IMR-90 (cell line): Measurements from ENCODE around the gene KRT74.

Experiments used
- CEBPB ChIP-seq: IDR thresholded peaks from 2 replicates; pipeline ENCODE4 v1.6.1; 2012; ENCODE audit warnings: low read depth, low read length, improper control_type of control experiment
- CTCF ChIP-seq: conservative IDR thresholded peaks from 2 replicates; pipeline ENCODE4 v1.5.1; 2012; ENCODE audit warnings: mild to moderate bottlenecking, low read depth, low read length, improper control_type of control experiment
- MXI1 ChIP-seq: IDR thresholded peaks from 2 replicates; pipeline ENCODE4 v1.6.1; 2012; ENCODE audit warnings: low read depth, mild to moderate bottlenecking, low read length, moderate library complexity, borderline replicate concordance
- POLR2A ChIP-seq: IDR thresholded peaks from 2 replicates; pipeline ENCODE4 v1.6.1; 2012; ENCODE audit warnings: mild to moderate bottlenecking, low read depth, low read length
- RAD21 ChIP-seq: IDR thresholded peaks from 2 replicates; pipeline ENCODE4 v1.6.1; 2012; ENCODE audit warnings: low read length, improper control_type of control experiment

GRCh38 chr12:52577316-52577715 is 3.7 kb upstream of the KRT74 start:
- TF ChIP-seq CTCF (no peak), CEBPB (no peak), POLR2A (no peak), MXI1 (no peak), RAD21 (no peak)
